K562 (cell line): ENCODE data around the gene PIGC. TPM values are rescaled to one million over a fixed set of nuclear protein-coding genes. Genes with fewer than 3 reads are reported as not detected.

Experiments
- DACH1 ChIP-seq: fragments of 450-650 bp; IDR thresholded peaks from 2 replicates; pipeline ENCODE4 v1.6.1; 2018; ENCODE audit not compliant: partially characterized antibody
- DIDO1 ChIP-seq: fragments of 450-650 bp; IDR thresholded peaks from 2 replicates; pipeline ENCODE4 v1.6.1; 2016; ENCODE audit warnings: low read depth, missing biosample characterization, missing genetic modification characterization
- ELK1 ChIP-seq: sonication (generic); formaldehyde crosslinking; IDR thresholded peaks from 2 replicates; pipeline ENCODE4 v1.8.1; 2022; ENCODE audit warnings: missing genetic modification reagents
- GMEB1 ChIP-seq: fragments of 250-450 bp; sonication (Bioruptor Pico); IDR thresholded peaks from 2 replicates; pipeline ENCODE4 v1.4.0; 2020; ENCODE audit warnings: mild to moderate bottlenecking
- MAFF ChIP-seq: IDR thresholded peaks from 2 replicates; pipeline ENCODE4 v1.6.1; 2012; ENCODE audit warnings: low read length, improper control_type of control experiment
- MTA2 ChIP-seq: fragments of 450-650 bp; IDR thresholded peaks from 2 replicates; pipeline ENCODE4 v1.6.1; 2016; ENCODE audit warnings: low read depth
- MXI1 ChIP-seq: IDR thresholded peaks from 2 replicates; pipeline ENCODE4 v1.6.1; 2011; ENCODE audit warnings: low read depth, mild to moderate bottlenecking, improper control_type of control experiment, low read length
- PCBP1 ChIP-seq: fragments of 200-400 bp; formaldehyde crosslinking; IDR thresholded peaks from 2 replicates; pipeline ENCODE4 v1.6.1; 2018; ENCODE audit warnings: mild to moderate bottlenecking, low read depth, low read length; ENCODE audit not compliant: poor library complexity, severe bottlenecking
- PPARD ChIP-seq: fragments of 250-450 bp; sonication (Bioruptor Pico); IDR thresholded peaks from 2 replicates; pipeline ENCODE4 v1.8.0; 2022; ENCODE audit warnings: inconsistent platforms, mild to moderate bottlenecking, moderate library complexity
- SMARCA4 ChIP-seq: fragments of 450-650 bp; IDR thresholded peaks from 2 replicates; pipeline ENCODE4 v1.6.1; 2016
- SMARCA5 ChIP-seq: fragments of 450-650 bp; IDR thresholded peaks from 2 replicates; pipeline ENCODE4 v1.6.1; 2016
- TFAM ChIP-seq: fragments of 250-450 bp; sonication (Bioruptor Pico); conservative IDR thresholded peaks from 2 replicates; pipeline ENCODE4 v1.5.0; 2021; ENCODE audit warnings: mild to moderate bottlenecking, moderate library complexity
- U2AF1 ChIP-seq: fragments of 200-400 bp; formaldehyde crosslinking; optimal IDR thresholded peaks from 2 replicates; pipeline ENCODE3; 2017; ENCODE audit warnings: mild to moderate bottlenecking, low read depth, low read length, moderate library complexity
- ZNF696 ChIP-seq: fragments of 250-450 bp; sonication (Bioruptor Pico); conservative IDR thresholded peaks from 2 replicates; pipeline ENCODE4 v1.4.0; 2020; ENCODE audit warnings: mild to moderate bottlenecking, moderate library complexity
- polyA plus RNA-seq, 8 experiments: library from polyadenylated mRNA; depleted of rRNA in 4 of 8; stranded (reverse) in 5 of 8; unstranded in 3 of 8; fragments of >200 nt; fragmentation: Nextera tagmentation in 2 of 8; fragmentation: Illumina TruSeq in 1 of 8; extraction: Ambion mirVana in 2 of 8; extraction: Trizol in 1 of 8; gene quantifications; 2 replicates each; pipeline versions ENCODE4 v1.2.1 to v1.2.3, GENCODE V29; 2011 to 2014; ENCODE audit warnings: inconsistent platforms in 1 of 8, missing spikeins in 1 of 8
- total RNA-seq, 7 experiments: library from RNA; depleted of rRNA in 6 of 7; stranded (reverse); fragments of >200 nt in 6 of 7; fragmentation: Illumina TruSeq in 2 of 7; extraction: Trizol in 2 of 7; gene quantifications; 2 replicates each; pipeline versions ENCODE4 v1.2.1 to v1.2.3, GENCODE V29; 2011 to 2021; ENCODE audit warnings: low replicate concordance in 1 of 7
- TF ChIP-seq, protein P1 (sequence below): fragments of 250-450 bp; sonication (Bioruptor Pico); IDR thresholded peaks from 2 replicates; pipeline ENCODE4 v1.5.0; 2022; ENCODE audit warnings: mild to moderate bottlenecking
- TF ChIP-seq, protein P2 (sequence below): sonication (generic); formaldehyde crosslinking; IDR thresholded peaks from 2 replicates; pipeline ENCODE4 v1.8.0; 2022; ENCODE audit warnings: missing genetic modification reagents, mild to moderate bottlenecking, moderate library complexity, borderline replicate concordance
- TF ChIP-seq, protein P3 (sequence below): IDR thresholded peaks from 2 replicates; pipeline ENCODE4 v1.6.1; 2011; ENCODE audit not compliant: insufficient read length; ENCODE audit errors: extremely low read depth
- TF ChIP-seq, protein P4 (sequence below), 2 experiments: fragments of 200-800 bp in 1 of 2; sonication (Bioruptor generic) in 1 of 2; sonication (generic) in 1 of 2; formaldehyde crosslinking in 1 of 2; IDR thresholded peaks in 1 of 2; conservative IDR thresholded peaks in 1 of 2; 2 replicates each; pipeline versions ENCODE4 v1.5.0 to v1.6.1; 2016 to 2020; ENCODE audit warnings: missing compliant biosample characterization in 1 of 2, missing genetic modification characterization in 1 of 2, missing genetic modification reagents in 1 of 2

Gene PIGC
- total and polyA plus RNA-seq, 9 of the 15 experiments (the other 6 are each of a cell fraction or from before 2014, with no cell fraction given): 30.5 to 97.9 (median 54.7) TPM

GRCh38 chr1:172425339-172425738 is 18.5 kb downstream of the PIGC start (continued):
- no peak for TF ChIP-seq ELK1
- no peak for TF ChIP-seq PCBP1
- TF ChIP-seq, protein P1, sequence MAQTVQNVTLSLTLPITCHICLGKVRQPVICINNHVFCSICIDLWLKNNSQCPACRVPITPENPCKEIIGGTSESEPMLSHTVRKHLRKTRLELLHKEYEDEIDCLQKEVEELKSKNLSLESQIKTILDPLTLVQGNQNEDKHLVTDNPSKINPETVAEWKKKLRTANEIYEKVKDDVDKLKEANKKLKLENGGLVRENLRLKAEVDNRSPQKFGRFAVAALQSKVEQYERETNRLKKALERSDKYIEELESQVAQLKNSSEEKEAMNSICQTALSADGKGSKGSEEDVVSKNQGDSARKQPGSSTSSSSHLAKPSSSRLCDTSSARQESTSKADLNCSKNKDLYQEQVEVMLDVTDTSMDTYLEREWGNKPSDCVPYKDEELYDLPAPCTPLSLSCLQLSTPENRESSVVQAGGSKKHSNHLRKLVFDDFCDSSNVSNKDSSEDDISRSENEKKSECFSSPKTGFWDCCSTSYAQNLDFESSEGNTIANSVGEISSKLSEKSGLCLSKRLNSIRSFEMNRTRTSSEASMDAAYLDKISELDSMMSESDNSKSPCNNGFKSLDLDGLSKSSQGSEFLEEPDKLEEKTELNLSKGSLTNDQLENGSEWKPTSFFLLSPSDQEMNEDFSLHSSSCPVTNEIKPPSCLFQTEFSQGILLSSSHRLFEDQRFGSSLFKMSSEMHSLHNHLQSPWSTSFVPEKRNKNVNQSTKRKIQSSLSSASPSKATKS: no peak
- TF ChIP-seq, protein P2, sequence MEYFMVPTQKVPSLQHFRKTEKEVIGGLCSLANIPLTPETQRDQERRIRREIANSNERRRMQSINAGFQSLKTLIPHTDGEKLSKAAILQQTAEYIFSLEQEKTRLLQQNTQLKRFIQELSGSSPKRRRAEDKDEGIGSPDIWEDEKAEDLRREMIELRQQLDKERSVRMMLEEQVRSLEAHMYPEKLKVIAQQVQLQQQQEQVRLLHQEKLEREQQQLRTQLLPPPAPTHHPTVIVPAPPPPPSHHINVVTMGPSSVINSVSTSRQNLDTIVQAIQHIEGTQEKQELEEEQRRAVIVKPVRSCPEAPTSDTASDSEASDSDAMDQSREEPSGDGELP (CRISPR knock-in tag): peak; percentile 97
- peak; percentile 59; the same call in 1 of the 2 replicates for TF ChIP-seq SMARCA4
- TF ChIP-seq, protein P3, sequence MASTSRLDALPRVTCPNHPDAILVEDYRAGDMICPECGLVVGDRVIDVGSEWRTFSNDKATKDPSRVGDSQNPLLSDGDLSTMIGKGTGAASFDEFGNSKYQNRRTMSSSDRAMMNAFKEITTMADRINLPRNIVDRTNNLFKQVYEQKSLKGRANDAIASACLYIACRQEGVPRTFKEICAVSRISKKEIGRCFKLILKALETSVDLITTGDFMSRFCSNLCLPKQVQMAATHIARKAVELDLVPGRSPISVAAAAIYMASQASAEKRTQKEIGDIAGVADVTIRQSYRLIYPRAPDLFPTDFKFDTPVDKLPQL: no peak
- no peak for TF ChIP-seq TFAM
- TF ChIP-seq MXI1: no peak
- no peak for TF ChIP-seq MAFF
- peak; percentile 68 for TF ChIP-seq MTA2
- no peak for TF ChIP-seq GMEB1 (CRISPR knock-in tag)
- TF ChIP-seq DACH1: peak; percentile 83
- no peak for TF ChIP-seq SMARCA5
- TF ChIP-seq ZNF696 (CRISPR knock-in tag): no peak
- no peak for TF ChIP-seq U2AF1
- TF ChIP-seq DIDO1 (tag): no peak
- TF ChIP-seq, protein P4, sequence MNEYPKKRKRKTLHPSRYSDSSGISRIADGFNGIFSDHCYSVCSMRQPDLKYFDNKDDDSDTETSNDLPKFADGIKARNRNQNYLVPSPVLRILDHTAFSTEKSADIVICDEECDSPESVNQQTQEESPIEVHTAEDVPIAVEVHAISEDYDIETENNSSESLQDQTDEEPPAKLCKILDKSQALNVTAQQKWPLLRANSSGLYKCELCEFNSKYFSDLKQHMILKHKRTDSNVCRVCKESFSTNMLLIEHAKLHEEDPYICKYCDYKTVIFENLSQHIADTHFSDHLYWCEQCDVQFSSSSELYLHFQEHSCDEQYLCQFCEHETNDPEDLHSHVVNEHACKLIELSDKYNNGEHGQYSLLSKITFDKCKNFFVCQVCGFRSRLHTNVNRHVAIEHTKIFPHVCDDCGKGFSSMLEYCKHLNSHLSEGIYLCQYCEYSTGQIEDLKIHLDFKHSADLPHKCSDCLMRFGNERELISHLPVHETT (CRISPR knock-in tag; conservative IDR thresholded peaks at IDR 0.05 in 1 of 2, IDR thresholded peaks at IDR 0.05 in 1 of 2): 0 out of 4 replicates have a peak, but pooled peaks of 1 of the 2 experiments have one; percentile 58
- no peak for TF ChIP-seq PPARD (CRISPR knock-in tag)
